ENCODE measurements around the gene TMEM234. TPM values are rescaled to one million over a fixed set of nuclear protein-coding genes. Genes with fewer than 3 reads are reported as not detected.

TMEM234 gene
- total and polyA plus RNA-seq, 2 of the 4 experiments (the other 2 are of a cell fraction) = 10.8 to 22.7 TPM

GRCh38 chr1:32204943-32205361 lies 17.2 kb downstream of the TMEM234 start:
- Histone ChIP-seq H3K18ac (ENCODE audit: low read depth, low read length) (no peak overlapping the region), H3K9me3 (ENCODE audit: control insufficient read depth, insufficient read depth, low read length) (no peaks in the 10 kb centered on the region), H3K27me3 (ENCODE audit: control insufficient read depth, insufficient read depth, low read length) (no peaks in the 10 kb centered on the region), H2BK15ac (ENCODE audit: low read depth, low read length) (no peak overlapping the region), H2AK5ac (ENCODE audit: low read depth, low read length) (0 out of 2 replicates have a peak overlapping the region, but pooled peaks have one; percentile 47), H3K9ac (ENCODE audit: low read depth, low read length) (no peak overlapping the region; the same call in 1 of the 2 replicates), H4K8ac (ENCODE audit: low read depth in 2 of 2, low read length in 2 of 2) (peak overlapping the region; percentile 54 to 81; a peak in 2 of 4 replicates), H3K27ac (ENCODE audit: insufficient read depth, low read length) (no peak overlapping the region; the same call in 1 of the 2 replicates), H3K56ac (ENCODE audit: extremely low read depth, insufficient read depth, low read length) (no peak overlapping the region), H3K4ac (ENCODE audit: low read depth, low read length) (no peak overlapping the region), H4K91ac (ENCODE audit: insufficient read depth, low read depth, low read length) (no peak overlapping the region), H2AK9ac (replicated peaks; ENCODE audit: low read depth, low read length, poor library complexity) (peak overlapping the region; percentile 96), H3K9me1 (ENCODE audit: insufficient read depth, low read length) (peaks cover 14% of the 10 kb centered on the region; the same call in 1 of the 2 replicates), H3K36me3 (ENCODE audit: control insufficient read depth, insufficient read depth, low read length) (peaks cover 3% of the 10 kb centered on the region; the same call in 1 of the 2 replicates), H4K20me1 (ENCODE audit: insufficient read depth, low read length) (no peaks in the 10 kb centered on the region), H2BK120ac (ENCODE audit: low read depth, low read length) (no peak overlapping the region), H3K14ac (replicated peaks; ENCODE audit: low read depth, low read length) (no peak overlapping the region), H3K4me2 (ENCODE audit: low read depth, low read length) (peak overlapping the region; percentile 85), H3K79me1 (ENCODE audit: low read depth in 1 of 2, low read length in 2 of 2) (peaks cover 11 to 40% of the 10 kb centered on the region in 2 experiments), H3K4me1 (ENCODE audit: control insufficient read depth, insufficient read depth, low read length) (peaks cover 13% of the 10 kb centered on the region), H3K4me3 (ENCODE audit: insufficient read depth, low read depth, low read length) (peak overlapping the region; percentile 59), H2BK20ac (ENCODE audit: low read depth, low read length) (no peak overlapping the region), H3K23ac (ENCODE audit: low read depth, low read length) (no peak overlapping the region), H2AFZ (replicated peaks; ENCODE audit: low read length, poor library complexity) (peak overlapping the region; percentile 99), H2BK5ac (ENCODE audit: low read depth, low read length, poor library complexity, severe bottlenecking) (no peak overlapping the region), H4K5ac (ENCODE audit: low read depth, low read length) (no peak overlapping the region)
- 17% methylated on average over 2 of the region's 26 CpGs; no CpG with 5 or more reads in 1 of the 2 experiments for WGBS, 2 experiments (ENCODE audit: extremely low coverage in 2 of 2, insufficient read length in 1 of 2)
- no peak for TF ChIP-seq MXI1 (IDR thresholded peaks at IDR 0.05; ENCODE audit: borderline replicate concordance, low read depth, low read length)
- TF ChIP-seq MAZ (IDR thresholded peaks at IDR 0.05; ENCODE audit: borderline replicate concordance, low read depth, low read length) = no peak
- no peak for TF ChIP-seq NFE2L2 (IDR thresholded peaks at IDR 0.05; ENCODE audit: low read depth, low read length)
- no peak for TF ChIP-seq SMC3 (IDR thresholded peaks at IDR 0.05; ENCODE audit: low read depth, low read length)
- TF ChIP-seq ELK1 (IDR thresholded peaks at IDR 0.05; ENCODE audit: borderline replicate concordance, low read depth, low read length) = no peak
- CTCF ChIA-PET = interaction anchor here (0.6 to 1.9 kb wide), 2 partner anchors 11 to 201 kb away, joined by 5 to 7 read pairs; no protein-coding TSS in a partner anchor
- intact Hi-C loops (cut with micrococcal nuclease) (no loop called here), in situ Hi-C loops (cut with MboI; ENCODE audit: low sequenced_read_pairs) (no loop called here), dilution Hi-C loops (cut with HindIII; ENCODE audit: low sequenced_read_pairs, unreplicated experiment) (no loop called here)
- DNase-seq (no peak), ATAC-seq (ENCODE audit: low read depth) (no peak)
- no TSS peak for BruUV-seq (replicated peaks)
- POLR2A ChIA-PET (ENCODE audit: unreplicated experiment) = no interaction called here
